ENCODE results near the gene TSPAN1. TPM values are rescaled to one million over a fixed set of nuclear protein-coding genes. Genes with fewer than 3 reads are reported as not detected.

TSPAN1 gene
- total RNA-seq, 1 experiment from 2014 or later, result not detected

Other genes starting within 250 kb of the TSPAN1 start
- 19.5 and 23.5 TPM in 2 replicates for gene PIK3R3, start 42.5 kb upstream of the TSPAN1 start, total RNA-seq (2014; rRNA removed; shearing (Covaris generic))
- gene P3R3URF, start 1.4 kb downstream of the TSPAN1 start, total RNA-seq (2014; rRNA removed; shearing (Covaris generic)), result not detected in 2 replicates
- 53.3 TPM in 2 replicates for gene POMGNT1, start 23.3 kb downstream of the TSPAN1 start, total RNA-seq (2014; rRNA removed; shearing (Covaris generic))
- gene LURAP1, start 28.2 kb downstream of the TSPAN1 start, total RNA-seq (2014; rRNA removed; shearing (Covaris generic)), result 2.8 and 3.3 TPM in 2 replicates
- gene RAD54L, start 72.7 kb downstream of the TSPAN1 start, total RNA-seq (2014; rRNA removed; shearing (Covaris generic)), result 25.7 and 30.3 TPM in 2 replicates
- gene LRRC41, start 128.5 kb downstream of the TSPAN1 start, total RNA-seq (2014; rRNA removed; shearing (Covaris generic)), result 71.1 and 73.5 TPM in 2 replicates
- 828 and 880 TPM in 2 replicates for gene UQCRH, start 128.6 kb downstream of the TSPAN1 start, total RNA-seq (2014; rRNA removed; shearing (Covaris generic))
- 23.7 TPM in 2 replicates for gene NSUN4, start 165.7 kb downstream of the TSPAN1 start, total RNA-seq (2014; rRNA removed; shearing (Covaris generic))
- gene FAAH, start 219.2 kb downstream of the TSPAN1 start, total RNA-seq (2014; rRNA removed; shearing (Covaris generic)), result 0.34 TPM in 1 of 2 replicates, not detected in the other